Effector memory CD4-positive, alpha-beta T cell (primary cell): ENCODE results near the gene SOX18.

ENCODE experiments used
- DNase-seq, 3 donors: peaks; one replicate each; pipeline ENCODE4 v3.0.0-alpha.2; 2020
- H3K27ac ChIP-seq: 2 replicates; pipeline ENCODE4 v1.7.0; 2013; ENCODE audit warnings: mild to moderate bottlenecking, low read length, moderate library complexity; ENCODE audit not compliant: insufficient read depth, poor library complexity, severe bottlenecking
- H3K27me3 ChIP-seq: replicated peaks from 2 replicates; pipeline ENCODE4 v1.7.0; 2013; ENCODE audit warnings: mild to moderate bottlenecking, low read length; ENCODE audit not compliant: insufficient read depth, control insufficient read depth, poor library complexity, severe bottlenecking
- H3K36me3 ChIP-seq: 2 replicates; pipeline ENCODE4 v1.7.0; 2013; ENCODE audit warnings: mild to moderate bottlenecking, low read length, moderate library complexity; ENCODE audit not compliant: control insufficient read depth, insufficient read depth
- H3K4me1 ChIP-seq: 2 replicates; pipeline ENCODE4 v1.7.0; 2013; ENCODE audit warnings: low read length, mild to moderate bottlenecking; ENCODE audit not compliant: control insufficient read depth, insufficient read depth, poor library complexity, severe bottlenecking
- H3K4me3 ChIP-seq: 2 replicates; pipeline ENCODE4 v1.7.0; 2013; ENCODE audit warnings: low read length, low read depth, mild to moderate bottlenecking; ENCODE audit not compliant: insufficient read depth, poor library complexity, severe bottlenecking
- H3K9me3 ChIP-seq: 2 replicates; pipeline ENCODE4 v1.7.0; 2013; ENCODE audit warnings: mild to moderate bottlenecking, low read length, moderate library complexity; ENCODE audit not compliant: control insufficient read depth

Gene SOX18

DNA sequence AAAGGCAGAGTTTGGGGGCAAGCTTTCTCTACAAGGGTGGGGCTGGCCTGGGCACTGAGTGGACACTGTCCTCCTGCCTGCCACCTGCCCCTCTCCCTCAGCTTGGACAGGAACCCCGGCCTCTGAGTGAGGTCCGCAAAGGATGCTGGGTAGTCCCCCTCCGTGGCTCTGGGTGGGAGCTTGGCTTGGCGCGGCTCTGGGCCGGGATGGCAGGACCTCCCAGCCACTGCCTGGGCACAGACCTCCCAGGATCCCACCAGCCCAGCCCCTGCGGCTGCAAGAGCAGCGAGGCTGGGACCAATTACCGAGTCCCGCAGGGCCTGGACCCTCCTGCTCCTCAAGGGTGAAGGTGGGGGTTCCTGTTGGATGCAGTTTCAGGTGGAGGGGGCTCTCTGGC lies 2.9 kb upstream of the SOX18 start:
- no peak for DNase-seq
- Histone ChIP-seq H3K4me3 (no peak overlapping the region), H3K27me3 (peaks cover 38% of the 10 kb centered on the region), H3K27ac (no peak overlapping the region), H3K9me3 (no peaks in the 10 kb centered on the region), H3K36me3 (no peaks in the 10 kb centered on the region), H3K4me1 (peaks cover 21% of the 10 kb centered on the region)

DNA sequence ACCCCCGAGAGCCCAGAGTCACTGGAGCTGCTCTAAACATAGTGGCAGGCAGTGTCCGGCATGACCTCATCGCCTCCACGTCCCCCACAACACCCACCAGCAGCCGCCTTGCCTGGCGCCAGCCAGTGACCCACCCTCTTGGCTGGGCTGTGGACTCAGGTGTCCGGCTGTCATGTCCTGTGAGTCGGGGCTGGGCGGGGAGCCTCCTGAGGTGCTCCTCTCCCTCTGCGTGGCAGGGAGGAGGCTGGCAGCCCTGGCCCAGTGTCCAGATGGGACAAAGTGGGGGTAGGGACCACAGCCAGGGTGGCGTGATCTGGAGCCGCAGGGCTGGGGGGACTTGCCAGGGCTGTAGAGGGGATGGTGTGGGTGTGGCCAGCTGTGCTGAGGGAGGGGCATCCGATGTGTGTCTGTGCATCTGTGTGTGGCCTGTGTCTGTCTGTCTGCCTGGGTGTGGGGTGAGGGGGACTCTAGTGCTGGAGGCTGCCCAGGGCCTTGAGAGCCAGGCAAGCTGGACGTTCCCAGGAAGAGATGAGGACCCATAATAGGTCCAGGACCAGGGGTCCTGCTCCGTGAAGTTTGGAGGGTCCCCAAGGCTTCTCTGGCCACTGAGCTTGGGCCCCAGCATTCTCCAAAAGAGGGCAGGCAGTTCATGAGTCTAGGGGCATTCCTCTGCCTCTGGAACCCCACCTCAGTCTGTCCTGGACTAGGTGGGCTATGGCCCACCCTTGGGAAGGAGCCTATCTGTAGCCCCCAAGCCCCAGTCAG lies 2.3 kb upstream of the SOX18 start:
- Histone ChIP-seq H3K9me3 (no peaks in the 10 kb centered on the region), H3K4me3 (no peak overlapping the region), H3K4me1 (peaks cover 17% of the 10 kb centered on the region), H3K27ac (no peak overlapping the region), H3K36me3 (no peaks in the 10 kb centered on the region), H3K27me3 (peaks cover 44% of the 10 kb centered on the region)
- DNase-seq: no peak

GRCh38 chr20:64051033-64051452 lies 1.6 kb upstream of the SOX18 start:
- Histone ChIP-seq H3K27ac (no peak overlapping the region), H3K36me3 (no peaks in the 10 kb centered on the region), H3K27me3 (peaks cover 44% of the 10 kb centered on the region), H3K4me3 (no peak overlapping the region), H3K9me3 (no peaks in the 10 kb centered on the region), H3K4me1 (peaks cover 16% of the 10 kb centered on the region)
- DNase-seq: no peak

GRCh38 chr20:64050261-64051032 lies 1.0 kb upstream of the SOX18 start:
- Histone ChIP-seq H3K27me3 (peaks cover 44% of the 10 kb centered on the region), H3K4me1 (peaks cover 16% of the 10 kb centered on the region), H3K36me3 (no peaks in the 10 kb centered on the region), H3K27ac (no peak overlapping the region), H3K9me3 (no peaks in the 10 kb centered on the region), H3K4me3 (no peak overlapping the region)
- no peak for DNase-seq

DNA sequence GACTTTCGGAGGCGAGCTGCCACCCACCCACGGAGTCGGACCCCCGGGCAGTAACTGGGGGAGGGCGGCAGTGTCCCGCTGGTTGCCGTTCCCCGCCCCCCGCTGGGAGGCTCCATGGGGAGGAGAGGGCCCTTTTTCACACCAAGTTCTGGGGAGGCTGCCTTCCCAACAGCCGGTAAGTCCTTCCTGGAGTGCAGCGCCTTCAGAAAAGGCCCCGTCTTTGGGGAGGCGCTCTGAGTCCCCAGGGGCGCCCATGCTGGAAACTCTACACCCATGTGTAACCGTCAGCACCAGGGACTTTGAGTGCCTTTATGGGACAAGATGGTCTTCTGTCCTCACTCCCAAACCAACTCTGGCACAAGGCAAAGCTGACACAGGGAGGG lies 430 bp upstream of the SOX18 start:
- Histone ChIP-seq H3K4me3 (no peak overlapping the region), H3K36me3 (no peaks in the 10 kb centered on the region), H3K27ac (no peak overlapping the region), H3K4me1 (peaks cover 16% of the 10 kb centered on the region), H3K27me3 (peaks cover 44% of the 10 kb centered on the region), H3K9me3 (no peaks in the 10 kb centered on the region)
- DNase-seq: no peak

GRCh38 chr20:64048402-64049044 lies 916 bp downstream of the SOX18 start:
- Histone ChIP-seq H3K27me3 (peaks cover 40% of the 10 kb centered on the region), H3K9me3 (no peaks in the 10 kb centered on the region), H3K27ac (no peak overlapping the region), H3K36me3 (no peaks in the 10 kb centered on the region), H3K4me1 (peaks cover 16% of the 10 kb centered on the region), H3K4me3 (no peak overlapping the region)
- no peak for DNase-seq

DNA sequence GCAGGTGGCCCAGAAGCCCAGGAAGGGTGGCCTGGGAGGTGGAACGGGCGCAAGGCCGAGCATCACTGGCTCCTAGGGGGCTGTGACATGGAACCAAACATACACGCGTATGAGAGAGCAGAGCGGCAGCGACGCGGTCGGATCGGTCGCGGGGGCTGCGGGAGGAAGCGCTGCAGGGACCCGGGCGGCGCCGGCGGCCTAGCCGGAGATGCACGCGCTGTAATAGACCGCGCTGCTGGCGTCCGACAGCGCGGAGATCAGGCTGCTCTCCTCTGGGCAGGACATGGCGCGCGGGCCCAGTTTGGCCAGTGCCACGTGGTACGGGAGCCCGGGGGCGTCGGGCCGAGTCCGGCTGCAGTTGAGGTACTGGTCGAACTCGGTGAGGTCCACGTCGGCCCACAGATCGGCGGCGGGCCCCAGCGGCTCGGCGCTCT lies 1.5 kb downstream of the SOX18 start:
- no peak for DNase-seq
- H3K9me3 ChIP-seq: no peaks in the 10 kb centered on the region
- H3K36me3 ChIP-seq: no peaks in the 10 kb centered on the region
- H3K27me3 ChIP-seq: peaks cover 40% of the 10 kb centered on the region
- no peak overlapping the region for H3K4me3 ChIP-seq
- H3K27ac ChIP-seq: no peak overlapping the region
- H3K4me1 ChIP-seq: peaks cover 16% of the 10 kb centered on the region

- Histone ChIP-seq H3K27ac (no peak overlapping the region), H3K4me1 (peaks cover 20% of the 10 kb centered on the region), H3K4me3 (no peak overlapping the region), H3K9me3 (no peaks in the 10 kb centered on the region), H3K36me3 (no peaks in the 10 kb centered on the region), H3K27me3 (peaks cover 34% of the 10 kb centered on the region)
- no peak for DNase-seq
Observed at GRCh38 chr20:64047046-64047389, 2.4 kb downstream of the SOX18 start.

DNA sequence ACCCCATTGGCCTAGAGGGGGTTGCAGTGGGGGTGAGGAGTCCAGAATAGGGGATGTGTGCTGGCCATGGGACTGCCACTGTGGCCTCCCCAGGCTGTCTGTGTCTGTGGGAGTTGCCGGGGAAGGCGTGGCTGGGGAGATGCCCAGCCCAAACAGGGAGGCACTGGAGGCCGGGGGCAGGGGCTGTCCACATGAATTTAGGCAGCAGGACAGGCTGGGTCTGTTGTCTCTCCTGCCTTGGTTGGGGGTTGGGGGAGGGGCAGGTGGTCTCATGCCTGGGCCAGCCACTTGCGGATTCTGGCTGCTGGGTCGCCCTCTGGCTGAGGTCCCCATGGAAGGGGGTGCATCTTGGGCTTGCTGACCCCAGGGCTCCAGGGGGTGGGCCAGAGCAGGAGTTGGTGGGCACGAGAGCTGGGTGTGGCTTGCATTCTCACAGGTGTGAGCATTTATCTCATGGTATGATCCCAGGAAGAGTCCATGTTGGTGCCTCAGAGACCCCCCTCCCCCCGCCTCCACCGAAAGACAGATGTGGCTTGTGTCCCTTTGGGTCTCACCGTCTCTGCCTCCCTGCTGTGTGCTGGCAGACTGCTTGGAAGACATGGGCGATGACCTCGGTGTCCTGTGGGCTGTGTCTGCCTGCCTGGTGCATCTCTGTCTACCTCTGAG lies 4.0 kb downstream of the SOX18 start:
- peaks cover 35% of the 10 kb centered on the region for H3K4me1 ChIP-seq
- peaks cover 20% of the 10 kb centered on the region for H3K27me3 ChIP-seq
- no peak overlapping the region for H3K27ac ChIP-seq
- DNase-seq: no peak
- H3K9me3 ChIP-seq: no peaks in the 10 kb centered on the region
- H3K4me3 ChIP-seq: no peak overlapping the region
- no peaks in the 10 kb centered on the region for H3K36me3 ChIP-seq
